ENCODE results near the gene GTPBP4. TPM values are rescaled to one million over a fixed set of nuclear protein-coding genes. Genes with fewer than 3 reads are reported as not detected.
A peak's percentile ranks its signal among the peaks of the same experiment; 100 is the strongest.

The GTPBP4 gene
- total and polyA plus RNA-seq, 2 of the 13 experiments (the other 11 are each of a cell fraction or from before 2014, with no cell fraction given): 24.1 to 85.5 TPM

- TF ChIP-seq ZFP90 (CRISPR knock-in tag; IDR thresholded peaks at IDR 0.05; ENCODE audit: borderline replicate concordance) (no peak; the same call in 1 of the 2 replicates), CHCHD3 (CRISPR knock-in tag; IDR thresholded peaks at IDR 0.05) (no peak), SAFB2 (CRISPR knock-in tag; IDR thresholded peaks at IDR 0.05; ENCODE audit: borderline replicate concordance, low read depth) (peak; percentile 48; the same call in 1 of the 2 replicates), GTF3A (CRISPR knock-in tag; conservative IDR thresholded peaks at IDR 0.05) (no peak), SP5 (CRISPR knock-in tag; IDR thresholded peaks at IDR 0.05; ENCODE audit: borderline replicate concordance, low read depth) (no peak), HMGXB4 (CRISPR knock-in tag; IDR thresholded peaks at IDR 0.05; ENCODE audit: borderline replicate concordance in 1 of 2, low read depth in 1 of 2) (peak; percentile 79 to 86), GRHL1 (CRISPR knock-in tag; conservative IDR thresholded peaks at IDR 0.05) (no peak), ZXDC (CRISPR knock-in tag; IDR thresholded peaks at IDR 0.05) (peak; percentile 50; the same call in 1 of the 2 replicates), DBP (CRISPR knock-in tag; IDR thresholded peaks at IDR 0.05; ENCODE audit: not compliant biosample characterization) (no peak), MAZ (IDR thresholded peaks at IDR 0.05; ENCODE audit: borderline replicate concordance, low read depth, low read length) (peak; percentile 48; the same call in 1 of the 2 replicates), MAZ (CRISPR knock-in tag; IDR thresholded peaks at IDR 0.05; ENCODE audit: low read depth) (no peak), WIZ (CRISPR knock-in tag; IDR thresholded peaks at IDR 0.05) (no peak), ZBTB39 (CRISPR knock-in tag; IDR thresholded peaks at IDR 0.05) (0 out of 2 replicates have a peak, but pooled peaks have one; percentile 31)
- TF ChIP-seq, protein P1, sequence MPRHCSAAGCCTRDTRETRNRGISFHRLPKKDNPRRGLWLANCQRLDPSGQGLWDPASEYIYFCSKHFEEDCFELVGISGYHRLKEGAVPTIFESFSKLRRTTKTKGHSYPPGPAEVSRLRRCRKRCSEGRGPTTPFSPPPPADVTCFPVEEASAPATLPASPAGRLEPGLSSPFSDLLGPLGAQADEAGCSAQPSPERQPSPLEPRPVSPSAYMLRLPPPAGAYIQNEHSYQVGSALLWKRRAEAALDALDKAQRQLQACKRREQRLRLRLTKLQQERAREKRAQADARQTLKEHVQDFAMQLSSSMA (CRISPR knock-in tag; IDR thresholded peaks at IDR 0.05): no peak
Measured at GRCh38 chr10:1056326-1057105, 68.3 kb downstream of the GTPBP4 start, which contains the start of gene WDR37 (continued).

Data from HepG2 (cell line).